HCT116 (cell line): Measurements from ENCODE around the gene PRND. TPM values are rescaled to one million over a fixed set of nuclear protein-coding genes. Genes with fewer than 3 reads are reported as not detected.

Experiments
- ATAC-seq: fragments of 200-7000 bp; cut with Tn5 transposase; 2 replicates; pipeline ENCODE4 v1.9.1; 2020; ENCODE audit warnings: mild to moderate bottlenecking, moderate library complexity
- Bru-seq: library from RNA; stranded (reverse); fragments of 400-500 nt; gene quantifications from one replicate; lab custom pipeline; 2021; lab: Mats Ljungman, UMichigan
- BruChase-seq, 2 experiments: library from RNA; stranded (reverse); fragments of 400-500 nt; gene quantifications; one replicate each; lab custom pipeline; 2021; lab: Mats Ljungman, UMichigan
- BruUV-seq: library from RNA; stranded (reverse); fragments of 400-500 nt; replicated peaks from 2 replicates; lab custom pipeline; 2021; lab: Mats Ljungman, UMichigan
- CTCF ChIA-PET: fragments of 300-600 bp; sonication (Branson Sonifier 250); formaldehyde crosslinking; loops from one replicate; lab custom pipeline; 2021; ENCODE audit warnings: antibody characterized with exemption; lab: Charles Lee
- POLR2A ChIA-PET: fragments of 300-600, 350-600 bp; sonication (Branson Sonifier 250); formaldehyde crosslinking; loops from one replicate; lab custom pipeline; 2021; ENCODE audit warnings: antibody characterized with exemption; lab: Charles Lee
- RAD21 ChIA-PET, 2 experiments: fragments of 300-600 bp; sonication (Branson Sonifier 250); formaldehyde crosslinking; loops; one replicate each; lab custom pipeline; 2023; ENCODE audit warnings: low total read pairs in 2 of 2; ENCODE audit not compliant: uncharacterized antibody in 2 of 2, unreplicated experiment in 2 of 2, low non-redundant PET in 1 of 2; lab: Charles Lee
- DNase-seq: peaks from one replicate; pipeline ENCODE4 v3.0.0-alpha.2; 2010; ENCODE audit warnings: low read depth, low spot score
- H2AFZ ChIP-seq: fragments of 200-600 bp; shearing (Covaris generic), sonication (generic); 2 replicates; pipeline ENCODE4 v1.6.1; 2017; ENCODE audit warnings: low read depth, mixed run types, mixed read lengths, antibody characterized with exemption, low read length; ENCODE audit not compliant: poor library complexity, severe bottlenecking
- H3K27ac ChIP-seq: 2 replicates; pipeline ENCODE4 v1.5.1; 2012; ENCODE audit warnings: low read depth, low read length
- H3K27me3 ChIP-seq: fragments of 200-600 bp; sonication (generic); 2 replicates; pipeline ENCODE4 v1.6.1; 2016; ENCODE audit warnings: mixed run types, low read length, mixed read lengths; ENCODE audit not compliant: insufficient read depth
- H3K36me3 ChIP-seq, 2 experiments: fragments of 200-500 bp in 1 of 2; fragments of 200-600 bp in 1 of 2; sonication (Bioruptor generic) in 1 of 2; sonication (generic) in 1 of 2; 2 replicates each; pipeline versions ENCODE4 v1.5.1 to v1.6.1; 2014 to 2016; ENCODE audit warnings: low read length in 2 of 2, inconsistent platforms in 1 of 2, mixed read lengths in 1 of 2, mixed run types in 1 of 2; ENCODE audit not compliant: insufficient read depth in 2 of 2, control insufficient read depth in 1 of 2
- H3K4me1 ChIP-seq, 2 experiments: fragments of 200-600 bp in 1 of 2; sonication (generic) in 1 of 2; 2 replicates each; pipeline versions ENCODE4 v1.5.1 to v1.6.1; 2012 to 2017; ENCODE audit warnings: low read length in 2 of 2, inconsistent platforms in 1 of 2, mild to moderate bottlenecking in 1 of 2, mixed read lengths in 1 of 2, mixed run types in 1 of 2, moderate library complexity in 1 of 2; ENCODE audit not compliant: insufficient read depth in 2 of 2, control insufficient read depth in 1 of 2
- H3K4me2 ChIP-seq: fragments of 200-600 bp; sonication (generic); 2 replicates; pipeline ENCODE4 v1.6.1; 2017; ENCODE audit warnings: mixed run types, low read length, mixed read lengths
- H3K4me3 ChIP-seq, 2 experiments: fragments of 200-600 bp in 1 of 2; sonication (generic) in 1 of 2; replicated peaks in 1 of 2; 2 replicates each; pipeline ENCODE4 v1.5.1; 2011 to 2016; ENCODE audit warnings: low read length in 2 of 2, control low read depth in 1 of 2, low read depth in 1 of 2, mild to moderate bottlenecking in 1 of 2, mixed read lengths in 1 of 2, mixed run types in 1 of 2
- H3K79me2 ChIP-seq: fragments of 200-600 bp; sonication (generic); 2 replicates; pipeline ENCODE4 v1.6.1; 2017; ENCODE audit warnings: mild to moderate bottlenecking, mixed run types, low read length, moderate library complexity, mixed read lengths; ENCODE audit not compliant: insufficient read depth
- H3K9ac ChIP-seq: fragments of 200-600 bp; sonication (generic); 2 replicates; pipeline ENCODE4 v1.6.1; 2016; ENCODE audit warnings: low read length, mixed read lengths
- H3K9me2 ChIP-seq: fragments of 200-600 bp; sonication (generic), shearing (Covaris generic); 2 replicates; pipeline ENCODE4 v1.6.1; 2017; ENCODE audit warnings: mixed run types, mild to moderate bottlenecking, moderate library complexity; ENCODE audit not compliant: insufficient read depth
- H3K9me3 ChIP-seq, 2 experiments: fragments of 200-500 bp in 1 of 2; fragments of 200-600 bp in 1 of 2; sonication (Bioruptor generic) in 1 of 2; sonication (generic) in 1 of 2; 2 replicates each; pipeline ENCODE4 v1.6.1; 2014 to 2017; ENCODE audit warnings: low read length in 2 of 2, mixed read lengths in 2 of 2, inconsistent platforms in 1 of 2, low read depth in 1 of 2, mild to moderate bottlenecking in 1 of 2, mixed run types in 1 of 2, moderate library complexity in 1 of 2; ENCODE audit not compliant: control insufficient read depth in 1 of 2, insufficient read depth in 1 of 2
- H4K20me1 ChIP-seq: fragments of 200-600 bp; sonication (generic), shearing (Covaris generic); 2 replicates; pipeline ENCODE4 v1.6.1; 2017; ENCODE audit warnings: mixed run types, mild to moderate bottlenecking, moderate library complexity; ENCODE audit not compliant: insufficient read depth
- CEBPB ChIP-seq: IDR thresholded peaks from 2 replicates; pipeline ENCODE4 v1.6.1; 2012; ENCODE audit warnings: low read depth
- EGR1 ChIP-seq: IDR thresholded peaks from 2 replicates; pipeline ENCODE4 v1.6.1; 2012; ENCODE audit warnings: low read depth
- ELF1 ChIP-seq: IDR thresholded peaks from 2 replicates; pipeline ENCODE4 v1.6.1; 2012; ENCODE audit warnings: low read depth, borderline replicate concordance
- FOSL1 ChIP-seq: IDR thresholded peaks from 2 replicates; pipeline ENCODE4 v1.6.1; 2012; ENCODE audit warnings: low read depth
- JUND ChIP-seq: IDR thresholded peaks from 2 replicates; pipeline ENCODE4 v1.6.1; 2012
- SIN3A ChIP-seq: IDR thresholded peaks from 2 replicates; pipeline ENCODE4 v1.6.1; 2012; ENCODE audit warnings: low read depth
- SRF ChIP-seq: IDR thresholded peaks from 2 replicates; pipeline ENCODE4 v1.6.1; 2012; ENCODE audit warnings: low read depth
- TCF7L2 ChIP-seq: IDR thresholded peaks from 2 replicates; pipeline ENCODE4 v1.7.0; 2011; ENCODE audit warnings: borderline replicate concordance, inconsistent platforms; ENCODE audit not compliant: insufficient read depth, insufficient read length; ENCODE audit errors: extremely low read depth
- YY1 ChIP-seq: IDR thresholded peaks from 2 replicates; pipeline ENCODE4 v1.6.1; 2011; ENCODE audit warnings: low read length, low read depth, moderate library complexity, mild to moderate bottlenecking; ENCODE audit not compliant: insufficient replicate concordance; ENCODE audit errors: extremely low read depth
- intact Hi-C: fragments of 100-400 bp; cut with micrococcal nuclease; formaldehyde crosslinking; loops from 2 replicates; pipeline ENCODE4 v1.10.0; 2022
- long read RNA-seq: library from polyadenylated mRNA; unstranded; transcript quantifications from one replicate; pipeline ENCODE4 v2.0.0, GENCODE V29; 2021; ENCODE audit not compliant: unreplicated experiment
- polyA plus RNA-seq: library from polyadenylated mRNA; unstranded; fragments of >200 nt; gene quantifications from 2 replicates; pipeline ENCODE4 v1.2.1, GENCODE V29; 2012; ENCODE audit warnings: missing spikeins
- total RNA-seq: library from RNA; stranded (reverse); gene quantifications from one replicate; pipeline ENCODE4 v1.2.1, GENCODE V29; 2021; ENCODE audit not compliant: unreplicated experiment
- TF ChIP-seq, protein P1 (sequence below): IDR thresholded peaks from 2 replicates; pipeline ENCODE4 v1.6.1; 2011; ENCODE audit warnings: mild to moderate bottlenecking, low read length, moderate library complexity; ENCODE audit not compliant: insufficient replicate concordance; ENCODE audit errors: extremely low read depth
- TF ChIP-seq, protein P2 (sequence below), 3 experiments: fragments of 200-600 bp in 1 of 3; sonication (generic) in 1 of 3; IDR thresholded peaks in 2 of 3; conservative IDR thresholded peaks in 1 of 3; 2 replicates each; pipeline ENCODE4 v1.5.1; 2012 to 2017; ENCODE audit warnings: low read depth in 2 of 3, low read length in 2 of 3, antibody characterized with exemption in 1 of 3, borderline replicate concordance in 1 of 3, control low read depth in 1 of 3, mild to moderate bottlenecking in 1 of 3, mixed read lengths in 1 of 3, mixed run types in 1 of 3, moderate library complexity in 1 of 3; ENCODE audit not compliant: insufficient read depth in 1 of 3
- TF ChIP-seq, protein P3 (sequence below): IDR thresholded peaks from 2 replicates; pipeline ENCODE4 v1.6.1; 2012; ENCODE audit warnings: low read depth
- TF ChIP-seq, protein P4 (sequence below): IDR thresholded peaks from 2 replicates; pipeline ENCODE4 v1.6.1; 2012

The PRND gene, protein sequence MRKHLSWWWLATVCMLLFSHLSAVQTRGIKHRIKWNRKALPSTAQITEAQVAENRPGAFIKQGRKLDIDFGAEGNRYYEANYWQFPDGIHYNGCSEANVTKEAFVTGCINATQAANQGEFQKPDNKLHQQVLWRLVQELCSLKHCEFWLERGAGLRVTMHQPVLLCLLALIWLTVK
- total RNA-seq (not detected), Bru-seq, nascent RNA (not detected), BruChase-seq, experiment 1, labeled RNA remaining after a 6-hour chase (not detected), BruChase-seq, experiment 2, labeled RNA remaining after a 2-hour chase (not detected)
- polyA plus RNA-seq, result 0.02 TPM in 1 of 2 replicates, not detected in the other
- long read RNA-seq, result 0 reads

DNA sequence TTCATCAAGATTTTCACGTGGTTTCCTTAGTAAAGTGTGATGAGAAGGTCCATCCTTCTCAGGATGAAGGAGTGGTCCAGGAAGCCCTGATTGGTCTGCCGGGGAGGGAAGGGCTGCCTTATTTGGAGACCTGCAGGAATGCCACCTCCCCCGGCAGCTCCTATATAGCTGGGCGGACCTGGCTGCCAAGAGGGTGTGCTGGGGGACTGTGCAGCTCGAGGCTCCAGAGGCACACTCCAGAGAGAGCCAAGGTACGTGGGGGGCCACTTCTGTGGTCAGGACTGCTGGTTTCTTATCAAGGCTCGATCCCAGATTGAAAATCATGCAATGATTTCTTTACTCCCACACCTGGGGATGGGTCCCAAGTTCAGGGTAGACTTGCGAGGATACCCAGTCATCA is at the start of gene PRND:
Gene PRND (plus strand): TSS at position 191 of the 400 bp plus-strand sequence. CDS start 2,643 bp downstream, outside the sequence.
- no peaks in the 10 kb centered on the region for H3K9me2 ChIP-seq
- DNase-seq, result no peak
- BruUV-seq, result no TSS peak
- H3K36me3 ChIP-seq, result no peaks in the 10 kb centered on the region
- TF ChIP-seq, protein P1, sequence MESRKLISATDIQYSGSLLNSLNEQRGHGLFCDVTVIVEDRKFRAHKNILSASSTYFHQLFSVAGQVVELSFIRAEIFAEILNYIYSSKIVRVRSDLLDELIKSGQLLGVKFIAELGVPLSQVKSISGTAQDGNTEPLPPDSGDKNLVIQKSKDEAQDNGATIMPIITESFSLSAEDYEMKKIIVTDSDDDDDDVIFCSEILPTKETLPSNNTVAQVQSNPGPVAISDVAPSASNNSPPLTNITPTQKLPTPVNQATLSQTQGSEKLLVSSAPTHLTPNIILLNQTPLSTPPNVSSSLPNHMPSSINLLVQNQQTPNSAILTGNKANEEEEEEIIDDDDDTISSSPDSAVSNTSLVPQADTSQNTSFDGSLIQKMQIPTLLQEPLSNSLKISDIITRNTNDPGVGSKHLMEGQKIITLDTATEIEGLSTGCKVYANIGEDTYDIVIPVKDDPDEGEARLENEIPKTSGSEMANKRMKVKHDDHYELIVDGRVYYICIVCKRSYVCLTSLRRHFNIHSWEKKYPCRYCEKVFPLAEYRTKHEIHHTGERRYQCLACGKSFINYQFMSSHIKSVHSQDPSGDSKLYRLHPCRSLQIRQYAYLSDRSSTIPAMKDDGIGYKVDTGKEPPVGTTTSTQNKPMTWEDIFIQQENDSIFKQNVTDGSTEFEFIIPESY, result no peak
- no peak for TF ChIP-seq ELF1
- TF ChIP-seq, protein P2, sequence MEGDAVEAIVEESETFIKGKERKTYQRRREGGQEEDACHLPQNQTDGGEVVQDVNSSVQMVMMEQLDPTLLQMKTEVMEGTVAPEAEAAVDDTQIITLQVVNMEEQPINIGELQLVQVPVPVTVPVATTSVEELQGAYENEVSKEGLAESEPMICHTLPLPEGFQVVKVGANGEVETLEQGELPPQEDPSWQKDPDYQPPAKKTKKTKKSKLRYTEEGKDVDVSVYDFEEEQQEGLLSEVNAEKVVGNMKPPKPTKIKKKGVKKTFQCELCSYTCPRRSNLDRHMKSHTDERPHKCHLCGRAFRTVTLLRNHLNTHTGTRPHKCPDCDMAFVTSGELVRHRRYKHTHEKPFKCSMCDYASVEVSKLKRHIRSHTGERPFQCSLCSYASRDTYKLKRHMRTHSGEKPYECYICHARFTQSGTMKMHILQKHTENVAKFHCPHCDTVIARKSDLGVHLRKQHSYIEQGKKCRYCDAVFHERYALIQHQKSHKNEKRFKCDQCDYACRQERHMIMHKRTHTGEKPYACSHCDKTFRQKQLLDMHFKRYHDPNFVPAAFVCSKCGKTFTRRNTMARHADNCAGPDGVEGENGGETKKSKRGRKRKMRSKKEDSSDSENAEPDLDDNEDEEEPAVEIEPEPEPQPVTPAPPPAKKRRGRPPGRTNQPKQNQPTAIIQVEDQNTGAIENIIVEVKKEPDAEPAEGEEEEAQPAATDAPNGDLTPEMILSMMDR (IDR thresholded peaks at IDR 0.05 in 2 of 3, conservative IDR thresholded peaks at IDR 0.05 in 1 of 3; ENCODE audit: borderline replicate concordance in 1 of 3, insufficient read depth in 1 of 3, low read depth in 2 of 3, low read length in 2 of 3), result no peak
- TF ChIP-seq FOSL1, result no peak
- no peak for TF ChIP-seq SIN3A
- TF ChIP-seq, protein P3, sequence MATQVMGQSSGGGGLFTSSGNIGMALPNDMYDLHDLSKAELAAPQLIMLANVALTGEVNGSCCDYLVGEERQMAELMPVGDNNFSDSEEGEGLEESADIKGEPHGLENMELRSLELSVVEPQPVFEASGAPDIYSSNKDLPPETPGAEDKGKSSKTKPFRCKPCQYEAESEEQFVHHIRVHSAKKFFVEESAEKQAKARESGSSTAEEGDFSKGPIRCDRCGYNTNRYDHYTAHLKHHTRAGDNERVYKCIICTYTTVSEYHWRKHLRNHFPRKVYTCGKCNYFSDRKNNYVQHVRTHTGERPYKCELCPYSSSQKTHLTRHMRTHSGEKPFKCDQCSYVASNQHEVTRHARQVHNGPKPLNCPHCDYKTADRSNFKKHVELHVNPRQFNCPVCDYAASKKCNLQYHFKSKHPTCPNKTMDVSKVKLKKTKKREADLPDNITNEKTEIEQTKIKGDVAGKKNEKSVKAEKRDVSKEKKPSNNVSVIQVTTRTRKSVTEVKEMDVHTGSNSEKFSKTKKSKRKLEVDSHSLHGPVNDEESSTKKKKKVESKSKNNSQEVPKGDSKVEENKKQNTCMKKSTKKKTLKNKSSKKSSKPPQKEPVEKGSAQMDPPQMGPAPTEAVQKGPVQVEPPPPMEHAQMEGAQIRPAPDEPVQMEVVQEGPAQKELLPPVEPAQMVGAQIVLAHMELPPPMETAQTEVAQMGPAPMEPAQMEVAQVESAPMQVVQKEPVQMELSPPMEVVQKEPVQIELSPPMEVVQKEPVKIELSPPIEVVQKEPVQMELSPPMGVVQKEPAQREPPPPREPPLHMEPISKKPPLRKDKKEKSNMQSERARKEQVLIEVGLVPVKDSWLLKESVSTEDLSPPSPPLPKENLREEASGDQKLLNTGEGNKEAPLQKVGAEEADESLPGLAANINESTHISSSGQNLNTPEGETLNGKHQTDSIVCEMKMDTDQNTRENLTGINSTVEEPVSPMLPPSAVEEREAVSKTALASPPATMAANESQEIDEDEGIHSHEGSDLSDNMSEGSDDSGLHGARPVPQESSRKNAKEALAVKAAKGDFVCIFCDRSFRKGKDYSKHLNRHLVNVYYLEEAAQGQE, result no peak
- no peak for TF ChIP-seq CEBPB
- no peak for TF ChIP-seq EGR1
- TF ChIP-seq YY1, result no peak
- TF ChIP-seq, protein P4, sequence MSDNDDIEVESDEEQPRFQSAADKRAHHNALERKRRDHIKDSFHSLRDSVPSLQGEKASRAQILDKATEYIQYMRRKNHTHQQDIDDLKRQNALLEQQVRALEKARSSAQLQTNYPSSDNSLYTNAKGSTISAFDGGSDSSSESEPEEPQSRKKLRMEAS, result no peak
- no peak for TF ChIP-seq SRF
- no peak for TF ChIP-seq JUND
- no peak for TF ChIP-seq TCF7L2
- H3K79me2 ChIP-seq, result no peaks in the 10 kb centered on the region
- peaks cover 0 to 7% of the 10 kb centered on the region in 2 experiments; a peak in 1 of 4 replicates for H3K4me1 ChIP-seq
- H3K27ac ChIP-seq, result no peak within 1 kb of the TSS
- H3K27me3 ChIP-seq, result no peaks in the 10 kb centered on the region
- H2AFZ ChIP-seq, result peak within 1 kb of the TSS; percentile 81
- ChIA-PET POLR2A (no interaction called here), CTCF (interaction anchor here (1.3 to 5.1 kb wide), 3 partner anchors 15 to 116 kb away, joined by 3 to 50 read pairs (median 5); no protein-coding TSS in a partner anchor), RAD21 (no interaction called here)
- no peak within 1 kb of the TSS for H3K9ac ChIP-seq
- no peak for ATAC-seq
- H3K9me3 ChIP-seq, result no peaks in the 10 kb centered on the region
- H4K20me1 ChIP-seq, result no peaks in the 10 kb centered on the region
- intact Hi-C loops, result loop anchor here (2.0 kb wide), 1 partner anchor 613 kb away; no protein-coding TSS in a partner anchor
- H3K4me2 ChIP-seq, result peak within 1 kb of the TSS; percentile 46
- H3K4me3 ChIP-seq, result no peak within 1 kb of the TSS
